Stimulated activated CD4-positive, alpha-beta T cell treated with anti-CD3 and anti-CD28 coated beads, Interleukin-2, amount 100 ng/mL, for 4 hours (primary cell): ENCODE data around the gene RBM8A.
"Not testable (repeated sequence)": the region's sequence is repeated elsewhere in the genome, so short reads cannot be mapped to it uniquely, and the experiment has no call there.

Experiments
- DNase-seq: peaks from one replicate; pipeline ENCODE4 v3.0.0-alpha.2; 2020; ENCODE audit warnings: low read depth

Gene RBM8A

DNA sequence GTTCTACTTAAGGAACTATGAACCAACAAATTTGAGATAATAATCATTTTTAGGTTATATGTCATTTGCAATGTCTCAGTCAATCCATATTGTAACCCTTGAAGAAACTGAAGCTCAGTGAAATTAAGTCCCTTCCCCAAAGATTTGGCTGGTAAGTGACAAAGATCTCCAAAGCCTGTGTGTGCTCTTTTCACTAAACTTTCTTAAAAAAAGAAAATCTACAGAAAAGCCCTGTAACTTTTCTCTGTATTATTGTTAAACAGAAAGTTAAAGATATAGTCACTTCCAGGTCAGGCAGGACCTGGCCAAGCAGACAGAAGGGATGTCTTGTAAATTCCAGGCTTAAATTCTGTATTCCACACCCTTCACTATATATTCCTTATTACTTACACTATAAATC is 29.1 kb upstream of the RBM8A start:
- DNase-seq: no peak

DNA sequence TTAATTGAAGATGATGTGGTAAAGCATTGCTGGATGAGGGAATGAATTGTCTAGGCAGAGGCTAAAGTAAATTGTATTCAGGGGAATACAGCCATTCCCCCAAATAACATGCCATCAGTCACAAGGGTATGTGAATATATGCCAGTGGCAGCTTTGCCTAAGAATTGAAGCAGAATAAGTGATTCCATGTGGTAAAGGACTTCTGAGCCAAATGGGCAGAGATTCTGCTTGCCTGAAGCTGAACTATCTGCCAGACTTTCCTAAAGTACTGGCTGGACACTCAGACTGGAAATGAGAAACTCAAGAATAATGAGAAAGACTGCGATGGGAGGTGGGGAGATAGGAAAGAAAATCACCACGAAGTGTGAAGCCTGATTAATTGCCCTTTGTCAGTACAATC is 28.2 kb upstream of the RBM8A start:
- DNase-seq: no peak

DNA sequence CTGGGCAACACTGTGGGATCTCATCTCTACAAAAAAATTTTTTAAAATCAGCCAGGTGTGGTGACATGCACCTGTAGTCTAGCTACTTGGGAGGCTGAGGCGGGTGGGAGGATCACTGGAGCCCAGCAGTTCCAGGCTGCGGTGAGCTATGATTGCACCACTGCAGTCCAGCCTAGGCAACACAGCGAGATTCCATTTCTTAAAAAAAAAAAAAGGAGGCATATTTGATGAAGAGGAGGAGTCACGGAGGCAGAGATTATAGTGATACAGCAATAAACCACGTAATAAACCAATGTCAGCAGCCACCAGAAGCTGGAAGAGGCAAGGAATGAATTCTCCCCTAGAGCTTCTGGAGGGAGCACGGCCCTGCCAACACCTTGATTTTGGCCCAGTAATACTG is 26.6 kb upstream of the RBM8A start:
- DNase-seq: no peak

DNA sequence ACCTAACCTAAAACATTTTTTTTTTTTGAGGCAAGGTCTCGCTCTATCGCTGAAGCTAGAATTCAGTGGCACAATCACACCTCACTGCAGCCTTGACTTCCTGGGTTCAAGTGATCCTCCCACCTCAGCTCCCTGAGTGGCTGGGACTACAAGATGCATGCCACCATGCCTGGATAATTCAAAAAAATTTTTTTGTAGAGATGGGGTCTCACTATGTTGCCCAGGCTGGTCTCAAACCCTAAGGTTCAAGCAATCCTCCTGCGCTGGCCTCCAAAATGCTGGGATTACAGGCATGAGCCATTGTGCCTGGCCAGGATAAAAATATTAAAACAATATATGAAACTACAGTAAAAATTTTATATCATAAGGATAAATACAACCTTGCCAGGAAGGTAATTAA is 25.6 kb upstream of the RBM8A start:
- DNase-seq: no peak

DNA sequence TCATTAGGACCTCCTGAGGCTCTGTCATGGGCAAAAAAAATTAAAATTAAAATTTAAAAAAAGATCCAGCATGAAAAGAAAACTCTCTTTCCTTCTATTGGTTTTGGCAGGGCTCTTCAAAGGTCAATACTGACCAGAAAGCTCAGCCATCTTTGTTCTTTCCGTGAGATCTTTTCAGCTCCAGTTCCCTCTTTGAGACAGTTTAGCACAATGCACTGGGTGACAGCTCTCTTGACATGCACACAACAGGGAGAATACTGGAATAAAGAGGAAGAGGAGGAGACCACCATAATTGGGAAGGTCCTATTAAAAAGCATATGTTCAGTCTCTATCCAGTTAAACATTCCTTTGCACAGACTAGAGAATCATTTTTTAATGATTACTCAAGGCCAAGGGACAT is 24.2 kb upstream of the RBM8A start:
- DNase-seq: no peak

DNA sequence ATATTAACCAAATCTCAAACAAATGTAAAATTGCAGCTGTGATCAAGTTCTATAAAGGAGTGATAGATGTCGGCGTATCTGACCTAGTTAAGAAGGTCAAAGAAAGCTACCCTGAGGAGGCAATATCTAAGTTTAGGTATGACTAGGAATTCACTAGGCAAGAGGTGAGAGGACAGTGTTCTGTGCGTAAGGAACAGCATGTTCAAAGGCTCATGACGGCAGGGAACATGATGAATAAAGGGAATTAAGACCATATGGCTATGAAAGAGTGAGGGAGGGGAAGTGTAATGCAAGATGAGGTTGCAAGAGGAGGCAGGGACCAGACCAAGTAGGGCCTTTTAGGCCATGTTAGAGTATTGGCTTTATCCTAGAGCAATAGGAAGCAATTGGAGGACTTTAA is 21.9 kb upstream of the RBM8A start:
- no peak for DNase-seq

DNA sequence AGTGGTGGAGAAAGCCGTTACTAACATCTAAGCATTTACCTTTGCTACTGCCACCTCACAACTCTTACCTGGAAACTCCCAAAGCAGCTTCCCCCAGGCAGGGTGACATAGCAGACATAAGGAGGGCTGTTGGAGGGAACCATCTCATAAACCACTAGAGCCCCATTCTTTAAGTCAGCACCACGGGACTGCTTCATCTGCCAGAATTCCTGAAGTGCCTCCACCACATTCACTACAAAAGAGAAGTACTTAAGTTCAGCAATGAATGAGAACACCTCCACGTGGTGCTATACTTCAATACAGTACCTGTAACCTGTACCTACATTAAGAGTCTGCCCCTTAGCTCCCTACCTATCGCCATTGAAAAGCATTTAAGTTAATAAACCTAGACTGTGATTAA is 20.3 kb upstream of the RBM8A start:
- DNase-seq: no peak

DNA sequence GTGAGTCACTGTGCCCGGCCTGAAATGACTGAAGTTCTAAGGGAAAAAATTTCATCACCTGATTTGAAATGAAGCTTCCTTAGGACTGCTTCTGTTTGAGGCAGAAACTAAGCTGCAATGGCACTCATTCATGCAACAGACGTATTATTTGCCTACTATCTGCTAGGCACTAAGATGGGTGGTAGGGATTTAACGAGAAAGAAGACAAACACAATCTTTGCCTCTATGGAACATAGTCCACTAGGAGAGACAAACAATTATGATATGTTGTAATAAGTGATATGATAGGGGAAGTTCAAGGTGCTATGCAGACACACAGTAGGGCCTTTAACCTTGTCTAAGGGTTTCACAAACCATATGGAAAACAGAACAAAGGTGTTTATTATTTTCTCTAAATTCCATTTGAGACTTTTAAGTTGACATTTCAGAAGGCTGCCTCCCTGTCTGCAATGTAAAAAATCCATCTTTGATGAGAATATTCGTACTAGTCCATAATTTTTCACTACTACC is 19.2 kb upstream of the RBM8A start:
- DNase-seq: no peak

DNA sequence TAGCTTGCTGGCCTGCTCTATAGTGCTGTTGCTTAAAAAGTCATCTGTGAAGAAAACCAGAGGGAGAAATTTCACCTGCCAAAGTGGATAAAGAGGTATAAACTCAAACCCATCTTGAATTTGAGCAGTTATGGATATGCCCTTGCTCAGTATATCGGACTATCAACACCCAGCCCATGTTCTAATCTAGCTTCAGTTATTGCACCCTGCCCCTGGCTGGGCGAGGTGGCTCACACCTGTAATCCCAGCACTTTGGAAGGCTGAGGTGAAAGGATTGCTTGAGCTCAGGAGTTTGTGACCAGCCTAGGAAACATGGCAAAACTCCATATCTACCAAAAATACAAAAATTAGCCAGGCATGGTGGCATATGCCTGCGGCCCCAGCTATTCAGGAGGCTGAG is 17.2 kb upstream of the RBM8A start:
- DNase-seq: no peak

DNA sequence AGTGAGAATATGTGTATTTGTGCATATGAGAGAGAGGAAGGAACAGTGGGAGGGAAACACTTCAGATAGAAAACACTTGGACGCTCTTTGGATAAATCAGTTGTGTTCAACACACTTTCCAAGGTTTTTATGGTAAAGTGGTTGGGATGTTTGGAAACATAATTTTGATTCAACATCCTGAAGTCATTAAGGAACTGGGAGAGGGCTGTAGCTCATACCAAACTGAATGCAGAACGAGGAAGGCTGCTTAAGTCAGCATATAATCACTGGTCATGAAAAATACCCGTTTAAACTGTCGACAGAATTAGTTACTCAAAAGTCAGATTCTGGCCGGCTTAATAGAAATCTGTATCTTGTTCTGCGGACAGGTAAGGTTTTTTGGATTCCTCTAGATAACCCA is 15.6 kb upstream of the RBM8A start:
- no peak for DNase-seq

DNA sequence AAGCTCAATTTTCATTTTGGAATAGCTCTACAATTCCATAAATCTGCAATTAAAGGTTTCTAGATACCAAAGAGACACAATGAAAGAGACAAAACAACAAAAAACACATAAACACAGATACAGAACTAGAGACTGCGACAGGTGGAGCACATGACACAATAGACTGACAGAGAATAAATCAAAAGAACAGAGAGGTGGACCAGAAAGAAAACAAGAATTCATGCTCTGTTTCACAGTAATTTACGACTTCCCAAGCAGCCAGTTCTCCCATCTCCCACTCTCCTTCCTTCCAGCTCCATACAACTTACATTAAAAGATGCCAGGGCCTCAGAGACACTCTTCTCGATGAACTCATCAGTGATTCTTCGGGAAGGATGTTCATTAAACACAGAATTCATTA is 15.1 kb upstream of the RBM8A start:
- DNase-seq: no peak

DNA sequence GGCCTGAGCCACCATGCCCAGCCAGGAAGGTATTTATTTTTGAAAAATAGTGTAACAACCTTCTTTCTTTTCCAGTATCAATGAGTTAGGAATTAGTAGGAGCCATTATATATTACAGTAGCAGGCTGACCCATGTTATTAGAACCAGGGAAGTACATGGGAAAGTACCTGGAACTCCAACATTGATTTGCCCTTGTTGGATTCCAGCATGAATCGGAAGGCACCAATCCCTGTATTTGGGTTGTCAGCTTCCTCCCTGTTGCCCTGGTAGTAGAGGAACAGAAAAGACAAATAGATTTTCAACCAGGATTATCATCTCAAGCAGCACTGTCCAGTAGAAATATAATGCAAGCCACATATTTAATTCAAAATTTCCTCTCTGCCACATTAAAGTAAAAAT is 10.2 kb upstream of the RBM8A start:
- DNase-seq: no peak

DNA sequence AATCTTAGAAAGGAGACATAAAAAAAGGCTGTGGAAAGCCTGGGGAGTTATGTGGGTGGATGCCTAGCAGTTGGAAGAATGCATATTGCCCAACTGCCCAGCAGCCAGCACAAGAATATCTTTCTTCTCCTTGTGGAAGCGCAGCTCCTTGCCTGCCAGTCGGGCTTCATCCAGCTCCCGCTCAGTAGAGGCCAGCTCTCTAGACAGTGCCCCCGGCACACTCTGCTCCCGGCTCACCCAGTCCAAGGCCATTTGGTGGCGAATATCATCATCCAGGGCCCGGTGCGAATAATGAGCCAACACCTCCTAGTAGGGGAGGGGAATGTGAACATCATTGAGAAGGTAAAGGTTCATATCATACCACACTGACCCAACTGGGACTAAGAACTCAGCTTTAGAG is 9.0 kb upstream of the RBM8A start:
- DNase-seq: no peak

DNA sequence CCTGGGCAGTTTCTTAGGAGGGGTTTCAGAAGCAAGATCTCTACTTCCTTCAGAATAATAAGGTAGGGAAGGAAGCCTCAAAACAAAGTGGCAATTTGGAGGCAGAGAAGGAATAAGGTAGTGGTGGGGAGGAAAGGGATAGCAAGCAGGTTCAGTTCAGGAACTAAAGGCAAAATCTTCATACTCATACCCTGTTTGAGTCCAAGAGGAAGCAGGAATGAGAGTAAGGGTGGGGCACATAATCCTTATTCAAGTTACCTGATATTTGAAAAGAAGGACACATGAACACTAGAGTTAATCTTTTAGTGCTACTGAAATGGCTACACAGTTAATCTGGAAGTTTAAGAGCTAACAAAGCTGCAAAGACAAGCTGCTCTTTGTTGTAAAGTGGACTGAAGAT is 8.4 kb upstream of the RBM8A start:
- no peak for DNase-seq

DNA sequence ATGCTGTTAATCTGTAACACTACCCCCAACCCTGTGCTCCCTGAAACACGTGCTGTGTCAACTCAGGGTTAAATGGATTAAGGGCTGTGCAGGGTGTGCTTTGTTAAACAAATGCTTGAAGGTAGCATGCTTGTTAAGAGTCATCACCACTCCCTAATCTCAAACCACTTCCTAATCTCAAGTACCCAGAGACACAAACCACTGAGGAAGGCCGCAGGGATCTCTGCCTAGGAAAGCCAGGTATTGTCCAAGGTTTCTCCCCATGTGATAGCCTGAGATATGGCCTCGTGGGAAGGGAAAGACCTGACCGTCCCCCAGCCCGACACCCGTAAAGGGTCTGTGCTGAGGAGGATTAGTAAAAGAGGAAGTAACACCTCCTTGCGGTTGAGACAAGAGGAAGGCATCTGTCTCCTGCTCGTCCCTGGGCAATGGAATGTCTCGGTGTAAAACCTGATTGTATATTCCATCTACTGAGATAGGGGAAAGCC is 5.3 kb upstream of the RBM8A start:
- not testable (repeated sequence) for DNase-seq

DNA sequence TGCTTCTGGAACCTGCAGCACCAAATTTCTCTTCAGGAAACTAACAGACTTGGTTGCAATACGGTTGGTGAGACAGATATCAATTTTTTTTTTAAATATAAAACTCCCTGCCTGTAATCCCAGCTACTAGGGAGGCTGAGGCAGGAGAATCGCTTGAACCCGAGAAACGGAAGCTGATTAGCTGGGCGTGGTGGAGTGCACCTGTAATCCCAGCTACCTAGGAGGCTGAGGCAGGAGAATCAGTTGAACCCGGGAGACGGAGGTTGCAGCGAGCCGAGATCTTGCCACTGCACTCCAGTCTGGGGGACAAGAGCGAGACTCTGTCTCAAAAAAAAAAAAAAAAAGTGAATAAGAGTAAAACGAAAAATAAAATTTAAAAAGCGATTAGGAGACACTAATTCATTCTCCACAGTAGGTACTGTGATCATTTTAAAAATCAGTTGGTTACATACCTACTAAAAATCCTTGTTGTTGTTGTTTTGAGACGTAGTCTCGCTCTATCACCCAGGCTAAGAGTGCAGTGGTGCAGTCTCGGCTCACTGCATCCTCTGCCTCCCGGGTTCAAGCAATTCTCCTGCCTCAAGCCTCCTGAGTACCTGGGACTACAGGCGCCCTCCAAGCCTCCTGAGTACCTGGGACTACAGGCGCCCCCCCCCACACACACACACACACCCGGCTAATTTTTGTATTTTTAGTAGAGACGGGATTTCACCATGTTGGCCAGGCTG is 796 bp upstream of the RBM8A start:
- no peak for DNase-seq

DNA sequence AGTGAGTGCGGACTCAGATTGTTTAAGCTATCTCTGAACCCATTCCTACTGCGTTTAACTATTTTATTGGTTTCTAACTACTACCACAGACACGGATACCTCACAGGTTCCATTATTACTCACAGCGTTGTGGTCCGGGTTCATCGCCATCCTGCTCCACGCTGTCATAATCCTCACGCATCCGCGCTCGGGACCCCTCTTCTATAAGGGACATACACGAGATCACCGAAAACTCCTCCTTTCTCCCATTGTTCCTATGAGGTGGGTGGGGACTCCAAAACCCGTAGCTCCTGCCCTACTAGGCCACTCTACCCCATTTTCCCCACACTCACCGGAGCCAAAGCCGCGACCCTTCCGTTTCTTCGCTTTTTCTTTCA is 610 bp downstream of the RBM8A start:
- peak; percentile 38 for DNase-seq

DNA sequence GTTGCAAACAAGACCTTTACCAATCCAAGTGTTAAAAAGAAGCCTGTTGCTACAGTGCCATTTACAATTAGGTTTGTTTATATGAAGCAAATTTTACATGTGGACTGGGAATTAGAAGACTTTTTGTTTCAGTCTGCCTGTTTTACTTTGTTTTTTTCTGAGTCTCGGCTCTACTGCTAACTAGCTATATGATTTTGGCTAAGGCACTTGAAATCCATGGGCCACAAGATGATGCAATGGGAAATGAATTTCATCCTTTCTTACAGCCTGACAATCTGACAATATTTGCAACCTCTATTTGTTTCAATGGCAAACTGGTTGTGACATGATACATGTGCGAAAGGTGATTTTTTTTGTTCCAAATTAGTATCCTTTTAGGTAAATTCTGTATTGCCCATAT is 5.0 kb downstream of the RBM8A start:
- DNase-seq: no peak

DNA sequence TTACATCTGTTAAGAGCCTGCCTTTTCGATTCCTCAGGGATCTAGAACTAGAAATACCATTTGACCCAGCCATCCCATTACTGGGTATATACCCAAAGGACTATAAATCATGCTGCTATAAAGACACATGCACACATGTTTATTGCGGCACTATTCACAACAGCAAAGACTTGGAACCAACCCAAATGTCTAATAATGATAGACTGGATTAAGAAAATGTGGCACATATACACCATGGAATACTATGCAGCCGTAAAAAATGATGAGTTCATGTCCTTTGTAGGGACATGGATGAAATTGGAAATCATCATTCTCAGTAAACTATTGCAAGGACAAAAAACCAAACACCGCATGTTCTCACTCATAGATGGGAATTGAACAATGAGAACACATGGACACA is 7.0 kb downstream of the RBM8A start:
- not testable (repeated sequence) for DNase-seq

DNA sequence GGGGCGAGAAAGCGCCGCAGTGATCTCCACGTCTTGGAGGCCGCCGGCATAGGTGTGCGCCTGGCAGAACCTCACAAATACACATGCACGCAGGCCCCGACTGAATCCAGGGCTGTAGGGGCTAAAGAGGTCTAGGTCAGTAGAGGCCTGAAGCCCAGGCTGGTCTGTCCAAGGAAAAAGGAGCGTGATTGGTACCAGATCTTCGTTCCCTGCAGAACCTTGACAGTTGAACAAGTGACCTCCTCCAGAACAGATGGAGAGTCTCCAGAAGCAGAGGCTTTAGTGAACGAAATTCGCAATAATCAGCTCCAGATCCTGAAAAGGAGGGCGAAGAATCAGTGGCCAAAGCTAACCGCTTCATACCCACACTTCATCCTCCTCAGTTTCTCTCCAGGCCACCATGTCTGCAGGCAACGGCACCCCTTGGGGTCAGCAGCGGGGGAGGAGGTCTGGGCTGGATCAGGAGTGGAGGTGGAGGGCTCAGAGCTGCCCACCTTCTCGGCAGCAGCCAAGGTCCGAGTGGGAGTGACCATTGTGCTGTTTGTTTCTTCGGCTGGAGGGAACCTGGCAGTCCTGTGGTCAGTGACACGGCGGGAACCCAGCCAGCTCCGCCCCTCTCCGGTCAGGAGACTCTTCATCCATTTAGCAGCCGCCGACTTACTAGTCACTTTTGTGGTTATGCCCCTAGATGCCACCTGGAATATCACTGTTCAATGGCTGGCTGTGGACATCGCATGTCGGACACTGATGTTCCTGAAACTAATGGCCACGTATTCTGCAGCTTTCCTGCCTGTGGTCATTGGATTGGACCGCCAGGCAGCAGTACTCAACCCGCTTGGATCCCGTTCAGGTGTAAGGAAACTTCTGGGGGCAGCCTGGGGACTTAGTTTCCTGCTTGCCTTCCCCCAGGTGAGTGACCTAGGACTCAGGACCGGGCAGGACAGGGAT is 8.0 kb downstream of the RBM8A start:
- no peak for DNase-seq

DNA sequence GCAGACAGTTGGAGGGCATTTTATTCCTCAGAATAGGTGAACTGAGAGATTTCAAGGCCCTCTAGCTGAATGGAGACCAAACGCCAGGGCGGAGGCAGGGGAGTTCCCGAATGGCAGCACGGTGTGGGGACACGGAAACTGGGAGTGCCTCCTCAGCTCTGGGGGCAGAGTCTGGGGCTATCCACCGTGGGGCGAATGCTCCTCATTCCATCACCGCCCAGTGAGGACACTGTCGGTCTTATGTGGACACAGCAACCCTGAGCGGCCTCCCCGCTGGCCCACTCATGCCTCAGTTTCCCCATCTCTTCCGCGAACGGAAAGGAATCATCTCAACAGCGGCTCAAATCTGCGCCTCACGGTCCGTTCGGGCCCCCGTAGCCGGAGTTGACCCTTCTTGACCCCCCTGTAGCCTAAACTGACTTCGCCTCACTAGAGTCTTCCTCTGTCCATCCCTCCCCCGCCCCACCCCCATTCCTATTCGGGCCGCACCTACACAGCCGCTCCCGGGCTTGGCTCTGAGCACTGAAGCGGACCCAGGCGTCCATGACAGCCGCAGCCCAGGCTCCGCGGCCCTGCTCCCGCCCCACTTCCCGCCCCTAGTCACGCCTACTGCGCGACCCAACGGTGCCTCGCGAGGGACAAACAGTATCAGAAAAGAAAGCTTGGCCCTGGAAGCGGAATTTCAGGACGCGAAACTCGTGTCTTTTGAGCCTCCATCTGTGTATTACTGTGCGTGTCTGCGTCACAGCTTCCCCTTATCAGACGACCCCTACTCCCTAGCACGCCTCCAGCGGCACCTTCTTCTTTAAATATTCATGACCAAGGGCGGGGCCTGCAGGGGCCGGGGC is 8.9 kb downstream of the RBM8A start, which contains the start of gene PEX11B:
TSS of gene PEX11B (minus strand) at position 574 of the 848 bp plus-strand sequence. CDS start at position 545, 29 bp downstream.
- DNase-seq: peak; percentile 87

DNA sequence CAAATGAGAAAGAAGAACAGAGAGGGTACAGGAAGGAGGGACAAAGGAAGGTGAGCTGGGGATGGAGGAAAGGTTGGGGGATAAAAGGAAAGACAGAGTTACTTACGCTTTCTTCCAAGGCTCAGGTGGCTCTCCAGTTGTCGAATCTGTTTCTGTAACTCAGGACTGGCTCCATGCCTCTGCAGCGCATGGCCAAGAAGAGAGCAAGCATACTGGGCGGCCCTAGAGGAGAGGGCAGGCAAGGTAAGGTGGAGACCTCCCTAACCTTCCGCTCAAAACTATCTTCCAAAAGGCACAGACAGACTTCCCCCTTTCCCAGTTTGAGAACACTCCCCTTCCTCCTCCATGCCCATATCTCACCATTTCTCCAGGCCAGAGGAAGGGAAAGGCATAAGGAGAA is 9.7 kb downstream of the RBM8A start:
- no peak for DNase-seq
